Measurements from ENCODE around the gene AP1B1.

DNA sequence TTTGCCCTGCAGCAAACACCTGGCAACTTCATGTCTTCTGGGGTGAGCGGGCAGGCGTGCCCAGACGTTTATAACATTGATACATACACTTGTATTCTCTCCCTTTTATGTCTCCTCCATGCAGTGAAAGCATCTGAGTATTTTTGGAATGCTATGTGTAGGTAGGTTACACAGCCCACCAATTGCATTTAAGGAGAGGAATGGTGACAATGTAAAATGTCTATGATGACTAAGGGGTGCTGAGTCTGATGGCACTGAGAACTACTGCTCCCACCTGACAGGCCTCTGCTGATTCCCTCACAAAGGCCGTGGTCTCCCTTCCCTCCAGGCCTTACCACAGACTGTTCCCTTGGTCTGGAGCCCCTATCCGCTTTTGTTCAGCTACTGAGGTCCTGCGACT lies 50.0 kb downstream of the AP1B1 start:
- TF ChIP-seq, protein P1, sequence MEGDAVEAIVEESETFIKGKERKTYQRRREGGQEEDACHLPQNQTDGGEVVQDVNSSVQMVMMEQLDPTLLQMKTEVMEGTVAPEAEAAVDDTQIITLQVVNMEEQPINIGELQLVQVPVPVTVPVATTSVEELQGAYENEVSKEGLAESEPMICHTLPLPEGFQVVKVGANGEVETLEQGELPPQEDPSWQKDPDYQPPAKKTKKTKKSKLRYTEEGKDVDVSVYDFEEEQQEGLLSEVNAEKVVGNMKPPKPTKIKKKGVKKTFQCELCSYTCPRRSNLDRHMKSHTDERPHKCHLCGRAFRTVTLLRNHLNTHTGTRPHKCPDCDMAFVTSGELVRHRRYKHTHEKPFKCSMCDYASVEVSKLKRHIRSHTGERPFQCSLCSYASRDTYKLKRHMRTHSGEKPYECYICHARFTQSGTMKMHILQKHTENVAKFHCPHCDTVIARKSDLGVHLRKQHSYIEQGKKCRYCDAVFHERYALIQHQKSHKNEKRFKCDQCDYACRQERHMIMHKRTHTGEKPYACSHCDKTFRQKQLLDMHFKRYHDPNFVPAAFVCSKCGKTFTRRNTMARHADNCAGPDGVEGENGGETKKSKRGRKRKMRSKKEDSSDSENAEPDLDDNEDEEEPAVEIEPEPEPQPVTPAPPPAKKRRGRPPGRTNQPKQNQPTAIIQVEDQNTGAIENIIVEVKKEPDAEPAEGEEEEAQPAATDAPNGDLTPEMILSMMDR (conservative IDR thresholded peaks at IDR 0.05 in 1 of 2, IDR thresholded peaks at IDR 0.05 in 1 of 2; ENCODE audit: extremely low read depth in 1 of 2, insufficient read depth in 1 of 2, low read depth in 1 of 2, low read length in 2 of 2) = no peak
- no peak for TF ChIP-seq EZH2 (IDR thresholded peaks at IDR 0.05; ENCODE audit: borderline replicate concordance, low read length)

Measured in mammary epithelial cell (primary cell).